ENCODE measurements around the gene GUCD1. TPM values are rescaled to one million over a fixed set of nuclear protein-coding genes. Genes with fewer than 3 reads are reported as not detected.

The GUCD1 gene
- total and polyA plus RNA-seq, 2 of the 13 experiments (the other 11 are each of a cell fraction or from before 2014, with no cell fraction given), result 128 to 245 TPM

GRCh38 chr22:24564376-24565058 lies 9.6 kb upstream of the GUCD1 start (continued):
- TF ChIP-seq ZBTB21 (CRISPR knock-in tag; IDR thresholded peaks at IDR 0.05), result no peak
- no peak for TF ChIP-seq HCFC1 (IDR thresholded peaks at IDR 0.05; ENCODE audit: low read depth, low read length)
- no peak for TF ChIP-seq ZNF660 (CRISPR knock-in tag; IDR thresholded peaks at IDR 0.05; ENCODE audit: borderline replicate concordance, low read depth)
- no peak for TF ChIP-seq ZSCAN25 (CRISPR knock-in tag; IDR thresholded peaks at IDR 0.05)
- peak; percentile 15; the same call in 1 of the 2 replicates for TF ChIP-seq RXRA (CRISPR knock-in tag; IDR thresholded peaks at IDR 0.05)
- TF ChIP-seq AHDC1 (CRISPR knock-in tag; IDR thresholded peaks at IDR 0.05; ENCODE audit: borderline replicate concordance), result 0 out of 2 replicates have a peak, but pooled peaks have one; percentile 36
- TF ChIP-seq ZFP91 (CRISPR knock-in tag; IDR thresholded peaks at IDR 0.05; ENCODE audit: borderline replicate concordance), result no peak
- no peak for TF ChIP-seq MTF1 (CRISPR knock-in tag; IDR thresholded peaks at IDR 0.05)
- TF ChIP-seq ZHX1 (CRISPR knock-in tag; IDR thresholded peaks at IDR 0.05; ENCODE audit: low read depth), result no peak
- TF ChIP-seq KDM1A (CRISPR knock-in tag; IDR thresholded peaks at IDR 0.05), result no peak
- no peak for TF ChIP-seq CHD2 (IDR thresholded peaks at IDR 0.05; ENCODE audit: low read depth, low read length)
- no peak for TF ChIP-seq ZNF704 (CRISPR knock-in tag; IDR thresholded peaks at IDR 0.05; ENCODE audit: borderline replicate concordance)
- TF ChIP-seq SPEN (CRISPR knock-in tag; IDR thresholded peaks at IDR 0.05; ENCODE audit: low read depth), result no peak
- 0 out of 2 replicates have a peak, but pooled peaks have one; percentile 43 for TF ChIP-seq AKAP8 (CRISPR knock-in tag; IDR thresholded peaks at IDR 0.05)
- peak; percentile 72 for TF ChIP-seq ZMYM3 (CRISPR knock-in tag; IDR thresholded peaks at IDR 0.05)
- TF ChIP-seq PRPF4 (IDR thresholded peaks at IDR 0.05; ENCODE audit: low read depth, low read length, poor library complexity, severe bottlenecking), result no peak
- TF ChIP-seq TCF12 (IDR thresholded peaks at IDR 0.05), result no peak
- TF ChIP-seq TCF12 (CRISPR knock-in tag; IDR thresholded peaks at IDR 0.05), result no peak
- no peak for TF ChIP-seq ZNF354B (CRISPR knock-in tag; IDR thresholded peaks at IDR 0.05)
